HK-2 (cell line): ENCODE data around the gene ACKR2.
"Not testable (repeated sequence)": the region's sequence is repeated elsewhere in the genome, so short reads cannot be mapped to it uniquely, and the experiment has no call there.

Experiments
- DNase-seq: peaks from one replicate; pipeline ENCODE4 v3.0.0-alpha.2; 2018; ENCODE audit not compliant: unreplicated experiment

The ACKR2 gene

GRCh38 chr3:42801784-42802183, 7.5 kb upstream of the ACKR2 start:
- no peak for DNase-seq

- DNase-seq: no peak
These were observed 6.3 kb upstream of the ACKR2 start for GRCh38 chr3:42802876-42803413.

DNA sequence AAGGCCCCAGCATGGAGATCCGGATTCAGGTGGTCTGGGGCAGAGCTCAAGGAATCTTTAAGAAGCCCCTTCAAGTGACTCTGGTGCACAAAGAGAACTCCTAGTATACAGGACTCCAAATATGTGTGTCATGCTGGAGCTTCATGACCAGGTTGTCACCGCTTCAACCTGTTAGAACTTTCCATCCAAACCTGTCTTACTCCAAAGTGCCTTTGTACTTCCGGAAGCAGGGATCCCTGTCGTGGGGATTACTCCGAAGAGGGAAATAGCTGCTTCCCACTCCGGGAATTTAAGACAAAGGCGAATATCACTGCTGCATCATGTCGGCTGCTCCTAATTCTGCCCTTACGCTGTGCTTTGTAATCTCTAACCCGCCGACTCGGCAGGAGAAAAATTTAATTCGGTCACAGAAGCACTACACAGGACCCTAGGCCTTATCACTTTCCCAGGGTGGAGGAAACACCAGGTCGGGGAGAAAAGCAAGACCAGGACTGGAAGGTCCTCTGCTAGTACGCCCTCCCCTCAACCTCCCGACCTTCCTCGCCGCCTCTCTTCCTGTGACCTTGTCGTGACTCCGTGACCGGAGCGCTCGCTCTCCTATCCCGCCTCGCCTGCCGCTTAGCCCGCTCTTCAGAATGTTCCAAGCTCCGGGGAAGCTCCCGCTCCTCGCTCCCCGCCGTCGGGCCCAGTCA, 5.7 kb upstream of the ACKR2 start:
- DNase-seq: no peak

GRCh38 chr3:42804106-42804830, 5.0 kb upstream of the ACKR2 start, which contains the start of gene HIGD1A:
TSS of gene HIGD1A (minus strand) at chr3:42804490. CDS start at chr3:42794253, 10,237 bp downstream.
- peak; percentile 90 for DNase-seq

DNA sequence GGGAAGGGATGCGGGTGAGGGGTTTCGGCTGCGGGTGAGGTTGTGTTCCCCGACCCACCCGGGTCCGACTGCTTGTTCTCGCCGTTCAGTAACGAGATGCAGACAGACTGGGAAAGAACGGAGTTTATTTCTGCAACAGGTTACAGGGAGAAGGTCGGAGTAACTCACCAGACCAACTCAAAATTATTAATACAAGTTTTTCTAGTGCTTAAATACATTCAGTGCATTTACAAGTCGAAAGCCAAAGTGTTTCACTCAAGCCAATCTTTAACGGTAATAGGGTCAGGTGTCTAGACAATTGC, 4.5 kb upstream of the ACKR2 start:
- DNase-seq: no peak

GRCh38 chr3:42805141-42805821, 4.0 kb upstream of the ACKR2 start:
- no peak for DNase-seq

- DNase-seq: no peak
These were observed 1.3 kb upstream of the ACKR2 start for GRCh38 chr3:42807929-42808328.

GRCh38 chr3:42810706-42811105, 1.5 kb downstream of the ACKR2 start:
- not testable (repeated sequence) for DNase-seq

DNA sequence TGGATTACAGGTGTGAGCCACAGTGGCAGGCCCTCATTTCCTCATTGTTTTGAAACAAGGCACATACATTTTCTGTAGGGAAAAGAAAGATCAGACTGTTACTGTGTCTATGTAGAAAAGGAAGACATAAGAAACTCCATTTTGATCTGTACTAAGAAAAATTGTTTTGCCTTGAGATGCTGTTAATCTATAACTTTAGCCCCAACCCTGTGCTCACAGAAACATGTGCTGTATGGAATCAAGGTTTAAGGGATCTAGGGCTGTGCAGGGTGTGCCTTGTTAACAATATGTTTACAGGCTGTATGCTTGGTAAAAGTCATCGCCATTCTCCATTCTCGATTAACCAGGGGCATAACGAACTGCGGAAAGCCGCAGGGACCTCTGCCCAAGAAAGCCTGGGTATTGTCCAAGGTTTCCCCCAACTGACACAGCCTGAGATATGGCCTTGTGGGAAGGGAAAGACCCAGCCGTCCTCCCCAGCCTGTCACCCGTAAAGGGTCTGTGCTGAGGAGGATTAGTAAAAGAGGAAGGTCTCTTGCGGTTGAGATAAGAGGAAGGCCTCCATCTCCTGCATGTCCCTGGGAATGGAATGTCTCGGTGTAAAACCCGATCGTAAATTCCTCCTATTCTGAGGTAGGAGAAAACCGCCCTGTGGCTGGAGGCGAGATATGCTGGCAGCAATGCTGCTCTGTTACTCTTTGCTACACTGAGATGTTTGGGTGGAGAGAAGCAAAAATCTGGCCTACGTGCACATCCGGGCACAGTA, 2.1 kb downstream of the ACKR2 start:
- not testable (repeated sequence) for DNase-seq

- DNase-seq: no peak
These were observed 5.0 kb downstream of the ACKR2 start for GRCh38 chr3:42814246-42814645.

DNA sequence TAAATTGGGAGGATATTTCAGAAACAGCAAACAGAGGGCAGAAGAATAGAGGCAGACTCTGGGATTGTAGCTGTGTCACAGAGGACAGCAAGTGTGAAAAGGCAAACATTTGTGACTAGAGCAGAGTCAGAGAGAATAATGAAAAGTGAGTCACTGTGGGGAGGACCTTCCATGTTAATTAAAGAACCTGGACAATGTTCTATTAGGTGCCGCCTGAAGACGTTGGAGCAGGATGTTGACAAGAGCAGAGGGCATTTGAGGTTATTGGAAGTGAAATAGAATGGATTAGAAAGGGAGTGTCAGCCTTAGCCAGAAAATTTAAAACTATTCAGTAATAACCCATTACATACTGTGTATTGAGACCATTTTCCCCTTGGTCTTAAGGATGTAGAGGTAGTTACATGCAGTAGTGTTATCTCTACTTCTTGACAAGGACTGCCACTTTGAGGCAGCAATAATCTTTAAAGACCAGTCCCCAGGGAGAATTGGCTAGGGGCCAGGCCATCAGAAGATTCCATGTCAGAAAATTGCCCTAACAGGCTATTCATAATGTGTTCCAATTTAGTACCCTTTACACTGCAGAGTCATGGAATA, 5.8 kb downstream of the ACKR2 start:
- no peak for DNase-seq

- DNase-seq: no peak
These were observed 6.6 kb downstream of the ACKR2 start for GRCh38 chr3:42815826-42816225.

GRCh38 chr3:42819351-42819965, 10.2 kb downstream of the ACKR2 start:
- DNase-seq: no peak

- DNase-seq: no peak
These were observed 11.5 kb downstream of the ACKR2 start for GRCh38 chr3:42820746-42821051.

GRCh38 chr3:42822828-42823227, 13.6 kb downstream of the ACKR2 start:
- DNase-seq: no peak

DNA sequence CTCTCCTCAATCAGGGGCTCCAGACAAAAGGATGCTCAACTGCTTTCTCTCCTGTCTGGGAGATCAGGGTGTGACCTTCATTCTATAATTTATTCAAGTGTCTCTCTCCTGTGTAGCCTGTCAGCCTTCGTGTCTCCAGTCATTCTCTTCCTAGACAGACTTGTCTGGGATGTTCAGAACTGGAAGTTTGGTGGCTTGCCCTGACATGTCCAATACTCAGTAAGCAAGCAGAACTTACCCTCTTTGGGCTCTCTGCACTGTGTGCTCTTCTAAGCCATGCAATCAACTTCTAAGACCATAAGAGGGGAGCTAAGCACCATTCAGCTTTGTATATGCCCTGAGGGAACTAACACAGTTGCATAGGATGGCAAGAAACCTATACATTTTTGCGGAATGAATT, 14.1 kb downstream of the ACKR2 start:
- DNase-seq: no peak

- no peak for DNase-seq
These were observed 16.9 kb downstream of the ACKR2 start for GRCh38 chr3:42826141-42826540.

- no peak for DNase-seq
These were observed 17.8 kb downstream of the ACKR2 start for GRCh38 chr3:42827023-42827422.

DNA sequence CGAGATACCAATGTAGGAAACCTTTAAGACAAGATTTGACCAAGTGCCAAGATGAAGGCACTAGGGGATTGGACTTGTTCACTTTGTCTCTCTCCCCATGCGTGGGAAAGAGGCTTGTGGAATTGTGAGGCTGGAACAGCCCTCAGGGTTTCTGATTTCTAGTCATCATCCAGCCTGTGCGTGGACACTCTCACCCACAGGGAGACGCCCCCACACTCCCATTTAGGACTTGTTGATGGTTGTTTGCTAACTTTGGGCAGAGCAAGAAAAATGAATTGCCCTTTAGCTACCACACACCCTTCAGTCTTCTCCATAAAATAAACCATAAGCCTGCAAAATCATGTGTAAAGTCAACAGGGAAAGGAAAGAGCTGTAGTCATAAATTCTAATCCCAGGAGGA, 18.4 kb downstream of the ACKR2 start:
- DNase-seq: no peak

GRCh38 chr3:42829083-42829627, 19.9 kb downstream of the ACKR2 start:
- no peak for DNase-seq
